ENCODE results near the gene PGF. TPM values are rescaled to one million over a fixed set of nuclear protein-coding genes. Genes with fewer than 3 reads are reported as not detected.

PGF gene
- total RNA-seq, 4 donors from 2014 or later = 7.3 to 28.1 (median 10.8) TPM

DNA sequence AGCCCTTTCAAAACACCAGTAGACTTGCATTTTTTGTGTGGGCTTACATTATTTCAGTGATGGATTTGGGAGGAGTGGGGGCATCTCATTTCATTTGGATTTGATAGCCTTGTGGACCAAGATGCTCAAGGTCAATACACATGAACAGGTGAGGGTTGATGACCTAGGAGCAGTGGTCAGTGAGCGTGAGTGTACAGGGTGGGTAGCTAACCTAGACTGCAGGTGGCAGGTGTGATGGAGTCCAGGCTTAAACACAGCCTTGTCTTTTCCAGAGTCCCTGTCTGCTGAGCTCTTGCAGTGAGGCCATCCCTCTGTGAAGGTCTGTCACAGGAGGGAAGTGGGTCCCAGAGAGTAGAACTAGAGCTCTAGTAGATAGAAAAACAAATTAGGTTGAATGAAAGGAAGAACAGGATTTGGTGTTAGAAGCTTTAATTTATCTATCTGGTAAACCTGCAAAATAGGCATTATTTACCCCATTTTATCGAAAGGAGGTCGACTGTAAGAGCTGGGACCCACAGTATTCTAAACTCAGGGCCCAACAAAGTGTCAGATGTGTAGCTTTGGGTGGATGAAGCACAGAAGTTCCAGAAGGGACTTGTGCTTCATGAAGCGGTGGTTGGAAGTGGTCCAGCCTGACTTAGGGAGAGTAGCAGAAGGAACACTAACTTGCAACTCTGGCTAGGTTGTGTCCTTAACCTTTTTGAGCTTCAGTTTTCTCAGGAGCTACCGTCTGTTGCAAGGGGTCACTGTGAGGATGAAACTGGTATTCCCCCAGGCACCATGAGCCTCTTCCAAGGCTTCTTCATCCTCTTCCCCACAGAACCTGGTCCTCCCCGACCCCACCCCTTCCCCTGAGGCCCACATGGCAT is 50.5 kb downstream of the PGF start:
- TF ChIP-seq, protein P1, sequence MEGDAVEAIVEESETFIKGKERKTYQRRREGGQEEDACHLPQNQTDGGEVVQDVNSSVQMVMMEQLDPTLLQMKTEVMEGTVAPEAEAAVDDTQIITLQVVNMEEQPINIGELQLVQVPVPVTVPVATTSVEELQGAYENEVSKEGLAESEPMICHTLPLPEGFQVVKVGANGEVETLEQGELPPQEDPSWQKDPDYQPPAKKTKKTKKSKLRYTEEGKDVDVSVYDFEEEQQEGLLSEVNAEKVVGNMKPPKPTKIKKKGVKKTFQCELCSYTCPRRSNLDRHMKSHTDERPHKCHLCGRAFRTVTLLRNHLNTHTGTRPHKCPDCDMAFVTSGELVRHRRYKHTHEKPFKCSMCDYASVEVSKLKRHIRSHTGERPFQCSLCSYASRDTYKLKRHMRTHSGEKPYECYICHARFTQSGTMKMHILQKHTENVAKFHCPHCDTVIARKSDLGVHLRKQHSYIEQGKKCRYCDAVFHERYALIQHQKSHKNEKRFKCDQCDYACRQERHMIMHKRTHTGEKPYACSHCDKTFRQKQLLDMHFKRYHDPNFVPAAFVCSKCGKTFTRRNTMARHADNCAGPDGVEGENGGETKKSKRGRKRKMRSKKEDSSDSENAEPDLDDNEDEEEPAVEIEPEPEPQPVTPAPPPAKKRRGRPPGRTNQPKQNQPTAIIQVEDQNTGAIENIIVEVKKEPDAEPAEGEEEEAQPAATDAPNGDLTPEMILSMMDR (IDR thresholded peaks at IDR 0.05) = no peak
- no peak for TF ChIP-seq POLR2A (IDR thresholded peaks at IDR 0.05)
- Histone ChIP-seq H3K4me3 (no peak overlapping the region), H3K27ac (no peak overlapping the region), H3K4me1 (peaks cover 0 to 25% (median 5%) of the 10 kb centered on the region in 4 donors), H3K9me3 (no peaks in the 10 kb centered on the region), H3K27me3 (no peaks in the 10 kb centered on the region), H3K36me3 (peaks cover 0 to 56% (median 0%) of the 10 kb centered on the region in 3 donors)
- DNase-seq = no peak

DNA sequence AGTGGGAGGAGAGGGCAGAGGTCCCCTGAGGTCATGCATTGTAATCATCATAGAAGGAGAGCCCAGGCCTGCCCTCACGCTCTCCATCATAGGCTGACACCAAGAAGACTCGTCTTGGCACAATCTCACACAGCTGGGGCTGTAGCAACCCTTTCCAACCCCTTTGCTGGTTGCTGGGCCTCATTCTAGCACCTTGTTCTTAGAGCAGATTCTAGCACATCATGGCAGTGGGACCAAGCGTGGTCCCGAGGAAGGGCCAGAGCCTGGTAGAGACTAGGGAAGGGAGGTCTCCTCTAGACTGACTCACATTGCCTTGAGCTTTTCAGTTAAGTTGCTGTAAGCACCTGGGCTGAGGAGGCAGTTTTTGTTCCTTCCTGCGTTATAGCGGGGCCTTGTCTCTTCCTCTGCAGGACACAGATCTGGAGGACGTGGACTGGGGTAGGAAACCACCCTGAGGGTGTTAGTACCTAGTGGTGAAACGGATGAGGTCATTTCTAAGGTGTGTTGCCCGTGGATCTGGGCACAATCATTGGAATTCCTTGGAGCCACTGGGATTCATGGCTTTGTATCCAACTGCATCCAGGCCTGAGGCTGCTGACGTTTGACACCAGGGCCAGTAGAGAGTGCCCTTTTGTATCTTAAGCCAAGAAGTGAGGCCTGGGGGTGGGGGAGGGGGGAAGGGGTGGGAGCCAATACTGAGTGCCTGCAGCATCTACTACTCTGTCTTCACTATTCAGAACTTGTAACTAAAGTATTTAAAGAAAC is 52.3 kb downstream of the PGF start:
- TF ChIP-seq, protein P1 (IDR thresholded peaks at IDR 0.05) = no peak
- TF ChIP-seq POLR2A (IDR thresholded peaks at IDR 0.05) = no peak
- Histone ChIP-seq H3K27ac (no peak overlapping the region), H3K4me3 (no peak overlapping the region), H3K36me3 (peaks cover 0 to 74% (median 0%) of the 10 kb centered on the region in 3 donors), H3K9me3 (no peaks in the 10 kb centered on the region), H3K4me1 (peaks cover 0 to 22% (median 5%) of the 10 kb centered on the region in 4 donors), H3K27me3 (no peaks in the 10 kb centered on the region)
- DNase-seq = no peak

DNA sequence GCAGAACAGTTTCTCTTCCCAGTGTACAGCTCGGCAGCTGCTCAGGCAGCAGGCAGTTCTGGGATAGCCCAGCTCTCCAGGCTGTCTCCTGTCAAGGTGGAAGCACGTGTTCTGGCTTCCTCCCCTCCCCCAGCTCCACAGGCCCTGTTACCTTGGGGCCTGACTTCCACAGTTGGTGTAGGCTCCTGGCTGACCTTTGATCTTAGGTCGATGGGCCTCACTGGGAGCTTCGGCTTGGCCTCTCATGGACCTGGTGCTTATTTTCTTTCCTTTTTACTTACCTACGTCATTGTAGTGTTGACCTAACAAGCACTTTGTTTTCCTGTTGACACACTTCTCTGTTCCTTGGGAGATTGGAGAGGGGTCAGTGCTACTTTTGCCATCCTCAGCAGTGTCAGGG is 56.7 kb downstream of the PGF start:
- Histone ChIP-seq H3K4me3 (no peak overlapping the region), H3K27ac (no peak overlapping the region), H3K4me1 (peaks cover 0 to 4% (median 2%) of the 10 kb centered on the region in 4 donors), H3K36me3 (peaks cover 0 to 100% (median 0%) of the 10 kb centered on the region in 3 donors), H3K9me3 (no peaks in the 10 kb centered on the region), H3K27me3 (no peaks in the 10 kb centered on the region)
- TF ChIP-seq, protein P1 (IDR thresholded peaks at IDR 0.05) = no peak
- TF ChIP-seq POLR2A (IDR thresholded peaks at IDR 0.05) = no peak
- no peak for DNase-seq

DNA sequence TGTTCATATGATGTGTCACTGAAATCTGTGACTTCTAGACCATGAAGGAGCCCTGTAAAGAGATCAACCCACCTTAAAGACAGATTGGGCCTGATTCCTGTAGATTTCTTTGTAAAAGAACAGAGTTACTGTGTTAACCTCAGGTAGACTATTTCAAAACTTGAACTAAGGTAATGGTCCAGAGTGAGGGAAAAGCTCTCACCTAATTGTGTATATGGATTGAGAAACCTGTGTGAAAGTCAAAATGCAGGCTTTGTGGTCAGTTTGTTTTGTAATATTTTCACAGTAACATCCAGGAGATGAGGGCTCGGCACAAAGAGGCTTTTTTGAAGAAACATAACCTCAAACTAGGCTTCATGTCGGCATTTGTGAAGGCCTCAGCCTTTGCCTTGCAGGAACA is 57.3 kb downstream of the PGF start:
- Histone ChIP-seq H3K4me3 (no peak overlapping the region), H3K9me3 (no peaks in the 10 kb centered on the region), H3K27me3 (no peaks in the 10 kb centered on the region), H3K36me3 (peaks cover 0 to 100% (median 0%) of the 10 kb centered on the region in 3 donors), H3K4me1 (peaks cover 0 to 4% (median 1%) of the 10 kb centered on the region in 4 donors), H3K27ac (no peak overlapping the region)
- TF ChIP-seq, protein P1 (IDR thresholded peaks at IDR 0.05) = no peak
- no peak for TF ChIP-seq POLR2A (IDR thresholded peaks at IDR 0.05)
- no peak for DNase-seq

DNA sequence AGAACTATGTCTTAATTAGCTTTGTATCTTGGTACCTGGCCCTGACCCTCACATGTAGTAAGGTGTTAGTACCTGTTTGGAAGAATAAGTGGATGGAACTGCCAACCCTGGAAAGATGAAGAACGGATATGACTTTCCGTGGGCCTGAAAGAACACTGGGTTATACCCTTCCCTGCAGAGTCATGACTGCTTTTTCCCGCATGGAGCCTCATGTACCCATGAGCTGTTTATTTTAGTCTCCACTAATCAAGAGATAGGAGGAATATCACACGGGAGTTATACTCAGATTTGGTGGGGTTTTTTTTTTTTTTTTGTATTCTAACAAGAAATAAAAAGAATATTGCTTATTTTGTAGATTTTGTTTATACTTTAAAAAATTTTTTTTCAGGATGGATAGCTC is 57.8 kb downstream of the PGF start:
- no peak overlapping the region for H3K27ac ChIP-seq
- no peak for DNase-seq
- H3K4me1 ChIP-seq = peaks cover 0 to 4% (median 0%) of the 10 kb centered on the region in 4 donors
- no peaks in the 10 kb centered on the region for H3K27me3 ChIP-seq
- no peaks in the 10 kb centered on the region for H3K9me3 ChIP-seq
- H3K36me3 ChIP-seq = peaks cover 0 to 100% (median 0%) of the 10 kb centered on the region in 3 donors
- TF ChIP-seq POLR2A (IDR thresholded peaks at IDR 0.05) = no peak
- TF ChIP-seq, protein P1 (IDR thresholded peaks at IDR 0.05) = no peak
- H3K4me3 ChIP-seq = no peak overlapping the region
